Uterus (tissue), 2 donors: ENCODE measurements around the gene UBE4B.

Source experiments
- CTCF ChIP-seq, 4 experiments: fragments of 200-600 bp in 2 of 4; fragments of 450-650 bp in 2 of 4; sonication (generic) in 2 of 4; IDR thresholded peaks; one replicate each; pipeline ENCODE4 v1.5.1; 2016 to 2019; ENCODE audit warnings: antibody characterized with exemption in 4 of 4, mild to moderate bottlenecking in 2 of 4, moderate library complexity in 1 of 4
- POLR2A ChIP-seq, 2 donors: fragments of 450-650 bp; IDR thresholded peaks; one replicate each; pipeline ENCODE4 v1.6.1; 2016; ENCODE audit warnings: antibody characterized with exemption in 2 of 2, mild to moderate bottlenecking in 1 of 2, moderate library complexity in 1 of 2

DNA sequence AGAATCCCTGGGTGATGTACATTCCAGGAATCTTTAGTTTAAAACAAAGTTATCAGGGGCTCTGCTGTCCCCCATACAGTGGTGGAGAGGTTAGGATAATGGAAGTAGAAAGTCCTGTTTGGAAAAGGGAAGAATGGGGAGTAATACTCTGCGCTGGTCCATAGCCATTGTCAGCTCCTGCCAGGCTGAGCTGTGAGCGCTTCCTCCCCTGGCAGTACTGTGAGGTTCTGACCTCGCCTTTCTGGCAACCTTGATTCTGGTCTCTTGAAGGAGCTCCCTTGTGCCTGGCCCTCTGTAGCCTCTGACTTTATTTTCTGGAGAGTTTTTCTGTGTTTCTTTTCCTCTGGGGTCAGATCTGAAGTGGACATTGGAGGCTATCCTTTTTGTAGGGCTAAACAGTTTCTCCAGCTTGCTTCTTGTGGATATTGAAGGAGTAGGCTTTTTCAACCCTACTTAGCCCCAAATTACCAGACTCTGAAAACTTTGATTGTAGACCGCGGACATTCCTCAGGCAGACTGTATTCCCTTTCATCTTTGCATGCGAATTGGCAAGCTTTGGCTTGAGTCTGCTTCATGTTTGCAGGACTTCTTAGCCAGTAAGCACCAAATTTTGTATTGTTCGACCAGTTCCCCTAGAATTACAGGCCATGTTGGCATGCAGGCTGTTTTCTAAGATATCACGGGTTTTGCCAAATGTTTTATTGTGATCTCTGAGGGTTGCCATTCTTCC, 13.8 kb downstream of the UBE4B start:
- no peak for TF ChIP-seq POLR2A (IDR thresholded peaks at IDR 0.05)
- no peak for TF ChIP-seq CTCF (IDR thresholded peaks at IDR 0.05)
